ENCODE results near the gene WFDC5.
"Not testable (repeated sequence)": the region's sequence is repeated elsewhere in the genome, so short reads cannot be mapped to it uniquely, and the experiment has no call there.

Gene WFDC5

DNA sequence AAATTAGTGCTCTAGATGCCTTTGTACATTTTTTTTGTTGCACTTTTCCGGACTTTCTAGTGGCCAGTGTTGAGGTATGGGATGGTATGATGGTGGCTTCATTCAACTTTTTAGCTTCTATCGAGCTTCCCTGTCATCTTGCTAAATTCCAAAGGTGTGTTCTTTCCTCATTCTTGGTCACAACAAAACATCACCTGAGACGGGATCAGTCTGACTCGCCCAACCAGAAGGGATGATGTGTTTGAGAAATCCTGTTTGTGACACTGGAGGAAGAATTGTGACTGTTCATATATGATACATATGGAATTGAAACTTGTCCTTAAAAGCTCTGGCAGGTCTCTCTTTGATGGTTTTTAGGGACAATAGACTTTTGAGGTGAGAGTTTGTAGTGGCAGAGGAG lies 47.9 kb downstream of the WFDC5 start:
- DNase-seq = no peak
- in situ Hi-C loops (cut with HindIII; ENCODE audit: low pct_ligation_motif_present, low pct_unique_long_range_greater_than_20kb, low sequenced_read_pairs) = no loop called here

DNA sequence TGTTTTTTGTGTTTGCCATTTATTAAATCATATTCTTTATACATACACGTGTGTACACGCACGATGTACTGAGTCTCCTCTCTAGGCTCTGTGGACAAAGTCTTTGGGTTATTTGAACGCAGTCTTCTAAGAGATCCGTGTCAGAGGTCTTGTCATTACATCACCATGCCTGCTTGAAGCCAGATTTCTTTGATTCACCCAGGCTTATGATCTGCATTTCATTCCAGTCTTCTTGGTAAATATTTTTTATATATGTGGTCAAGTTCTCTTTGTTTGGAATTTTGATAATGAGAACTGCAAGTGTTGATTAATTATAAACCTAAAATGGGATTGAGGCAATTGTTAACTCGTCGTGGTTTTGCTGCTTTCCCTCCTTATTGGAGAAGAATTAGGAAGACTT lies 48.6 kb downstream of the WFDC5 start:
- in situ Hi-C loops (cut with HindIII; ENCODE audit: low pct_ligation_motif_present, low pct_unique_long_range_greater_than_20kb, low sequenced_read_pairs) = no loop called here
- no peak for DNase-seq

DNA sequence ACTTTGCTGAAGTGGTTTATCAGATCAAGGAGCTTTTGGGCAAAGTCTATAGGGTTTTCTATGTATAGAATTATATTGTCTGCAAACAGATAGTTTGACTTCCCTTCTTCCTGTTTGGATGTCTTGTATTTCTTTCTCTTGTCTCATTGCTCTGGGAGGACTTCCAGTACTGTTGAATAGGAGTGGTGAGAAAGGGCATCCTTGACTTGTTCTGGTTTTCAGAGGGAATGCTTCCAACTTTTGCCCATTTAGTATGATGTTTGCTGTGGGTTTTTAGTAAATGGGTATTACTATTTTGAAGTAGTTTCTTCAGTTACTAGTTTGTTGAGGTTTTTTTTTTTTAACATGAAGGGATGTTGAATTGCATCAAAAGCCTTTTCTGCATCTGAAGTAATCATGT lies 50.2 kb downstream of the WFDC5 start:
- in situ Hi-C loops (cut with HindIII; ENCODE audit: low pct_ligation_motif_present, low pct_unique_long_range_greater_than_20kb, low sequenced_read_pairs) = no loop called here
- DNase-seq = no peak

DNA sequence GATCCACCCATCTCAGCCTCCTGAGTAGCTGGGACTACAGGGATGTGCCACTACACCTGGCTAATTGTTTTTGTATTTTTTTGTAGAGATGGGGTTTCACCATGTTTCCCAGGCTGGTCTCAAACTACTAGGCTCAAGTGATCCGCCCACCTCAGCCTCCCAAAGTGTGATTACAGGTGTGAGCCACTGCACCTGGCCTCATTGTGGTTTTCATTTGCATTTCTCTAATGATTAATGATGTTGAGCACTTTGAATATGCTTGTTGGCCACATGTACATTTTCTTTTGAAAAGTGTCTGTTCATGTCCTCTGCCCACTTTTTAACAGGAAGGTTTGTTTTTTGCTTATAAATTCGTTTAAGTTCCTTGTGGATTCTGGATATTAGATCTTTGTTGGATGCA lies 51.9 kb downstream of the WFDC5 start:
- in situ Hi-C loops (cut with HindIII; ENCODE audit: low pct_ligation_motif_present, low pct_unique_long_range_greater_than_20kb, low sequenced_read_pairs); DNase-seq: not testable (repeated sequence)

DNA sequence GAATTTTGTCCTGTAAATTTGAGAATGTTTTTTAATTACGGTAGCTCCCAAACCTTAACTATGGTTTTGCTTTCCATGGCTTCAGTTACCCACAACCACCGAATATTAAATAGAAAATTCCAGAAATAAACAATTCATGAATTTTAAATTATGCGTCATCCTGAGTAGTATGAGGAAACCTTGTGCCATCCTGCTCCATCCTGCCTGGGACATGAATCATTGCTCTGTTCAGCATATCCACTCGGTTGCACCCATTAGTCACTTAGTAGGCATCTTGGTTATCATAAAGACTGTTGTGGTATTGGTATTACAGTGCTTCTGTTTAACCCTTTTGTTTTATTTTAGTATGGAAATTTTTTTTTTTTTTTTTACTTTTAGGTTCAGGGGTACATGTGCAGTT lies 53.7 kb downstream of the WFDC5 start:
- peak; percentile 76 for DNase-seq
- in situ Hi-C loops (cut with HindIII; ENCODE audit: low pct_ligation_motif_present, low pct_unique_long_range_greater_than_20kb, low sequenced_read_pairs) = no loop called here

DNA sequence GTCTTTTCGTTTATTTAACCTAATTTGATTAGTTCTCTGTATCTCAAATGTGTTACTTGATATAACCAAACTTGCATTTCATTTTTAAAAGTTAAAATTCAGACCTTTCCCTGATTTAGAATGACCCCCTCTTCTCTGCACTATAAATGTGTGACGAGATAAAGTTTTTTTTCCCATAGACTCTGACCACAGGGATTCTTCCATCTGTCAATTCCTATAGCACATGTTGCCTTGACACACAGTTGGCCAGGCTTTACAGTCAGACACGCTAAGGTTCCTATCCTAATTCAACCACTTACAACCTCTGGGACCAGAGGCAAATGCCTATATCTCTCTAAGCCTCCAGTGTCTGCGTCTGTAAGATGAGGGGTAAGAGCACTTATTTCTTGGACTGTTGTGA lies 54.7 kb downstream of the WFDC5 start:
- DNase-seq = no peak
- in situ Hi-C loops (cut with HindIII; ENCODE audit: low pct_ligation_motif_present, low pct_unique_long_range_greater_than_20kb, low sequenced_read_pairs) = no loop called here

Measured in ACHN (cell line).